Activated CD4-positive, alpha-beta T cell treated with anti-CD3 and anti-CD28 coated beads, Interleukin-2, Interleukin-4, amounts not matched to agents 100 ng/mL and 50 ng/mL, durations not matched to agents 16 hours and 8 hours (primary cell): Measurements from ENCODE around the gene RUFY1.
A peak's percentile ranks its signal among the peaks of the same experiment; 100 is the strongest.
"Not testable (repeated sequence)": the region's sequence is repeated elsewhere in the genome, so short reads cannot be mapped to it uniquely, and the experiment has no call there.

ENCODE experiments used
- DNase-seq: peaks from one replicate; pipeline ENCODE4 v3.0.0-alpha.2; 2020; ENCODE audit warnings: low spot score

The RUFY1 gene

DNA sequence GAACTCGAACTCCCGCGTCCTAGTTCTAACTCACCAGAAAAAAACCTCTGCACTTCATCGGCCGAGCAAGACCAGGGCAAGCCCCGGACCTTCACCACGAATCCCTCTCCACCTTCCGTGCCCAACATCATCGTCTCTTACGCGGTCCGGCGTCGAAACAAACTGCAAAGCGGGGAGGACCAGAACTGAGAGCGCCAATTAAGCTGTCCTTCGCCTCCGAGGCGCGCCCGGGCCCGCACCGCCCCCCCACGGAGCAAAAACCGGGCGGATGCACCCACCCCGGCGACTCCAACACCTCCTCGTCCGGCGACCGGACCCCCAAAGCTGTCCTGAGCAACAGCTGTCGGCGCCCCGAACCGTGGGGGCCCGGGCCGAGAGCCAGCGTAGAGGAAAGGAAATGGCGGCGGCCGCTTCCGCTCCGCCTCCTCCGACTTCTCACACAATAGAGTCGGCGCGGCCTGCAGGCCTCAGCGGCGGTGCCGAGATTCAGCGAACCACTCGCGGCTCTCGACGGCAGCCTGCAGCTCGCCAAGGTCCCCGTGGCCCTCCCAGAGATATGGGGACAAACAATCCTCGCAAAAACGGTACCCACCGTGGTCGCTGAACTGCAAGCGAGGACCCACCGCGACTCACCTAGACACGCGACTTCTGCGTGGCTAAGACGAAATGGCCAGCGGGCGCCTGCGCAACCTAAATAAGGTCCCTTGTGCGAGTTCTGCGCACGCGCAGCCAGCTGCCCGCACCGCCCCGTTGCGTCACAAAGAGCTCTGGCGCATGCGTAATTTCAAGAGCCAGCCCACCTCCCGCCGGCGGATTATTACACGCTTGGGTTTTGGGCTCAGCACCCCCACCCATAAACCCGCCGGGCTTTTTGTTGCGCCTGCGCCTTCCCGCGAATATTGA is 72.9 kb downstream of the RUFY1 start, which contains the start of gene HNRNPH1:
Gene HNRNPH1 (minus strand): TSS at position 669 of the 903 bp plus-strand sequence. CDS start 538 bp downstream, at position 131.
- peak; percentile 100 for DNase-seq

DNA sequence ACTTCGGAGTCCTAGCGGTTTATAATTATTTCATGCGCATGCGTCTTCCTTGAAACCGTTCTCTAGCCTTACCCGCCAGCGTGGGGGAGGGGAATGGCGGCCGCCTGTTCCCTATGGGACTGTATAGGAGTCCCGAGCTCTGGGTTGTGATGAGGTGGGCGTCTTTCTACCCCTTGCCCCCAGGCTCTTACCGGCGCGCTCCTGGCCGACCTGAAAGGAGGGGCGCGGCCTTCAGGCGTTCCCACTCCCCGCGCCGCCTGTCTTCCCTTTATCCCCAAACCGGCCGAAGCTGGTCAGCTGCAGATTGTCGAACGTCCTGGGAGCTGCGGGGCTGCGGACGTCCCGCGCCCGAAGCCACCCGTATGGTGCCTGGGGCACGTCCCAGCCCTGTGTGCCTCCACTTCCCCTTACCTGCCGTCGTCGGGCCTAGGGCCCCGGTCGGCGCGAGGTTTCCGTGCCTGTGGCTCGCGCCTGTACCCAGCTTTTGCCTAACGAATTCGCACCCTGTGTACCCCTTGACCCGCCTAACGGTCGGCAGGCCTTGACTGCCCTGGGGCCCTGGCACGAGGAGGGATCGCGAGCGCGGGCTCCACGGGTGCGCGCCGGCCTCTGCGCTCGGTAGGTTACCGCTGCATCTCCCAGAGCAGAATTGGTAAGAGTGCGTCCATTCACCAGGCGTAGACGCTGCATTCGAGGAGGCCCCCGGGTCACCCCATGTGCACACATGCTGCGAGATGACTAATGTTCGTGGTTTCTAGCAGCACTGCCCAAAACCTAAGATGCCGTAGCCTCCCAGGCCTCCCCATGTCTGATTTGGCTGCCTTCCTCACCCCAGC is 73.8 kb downstream of the RUFY1 start:
- DNase-seq = peak; percentile 65

DNA sequence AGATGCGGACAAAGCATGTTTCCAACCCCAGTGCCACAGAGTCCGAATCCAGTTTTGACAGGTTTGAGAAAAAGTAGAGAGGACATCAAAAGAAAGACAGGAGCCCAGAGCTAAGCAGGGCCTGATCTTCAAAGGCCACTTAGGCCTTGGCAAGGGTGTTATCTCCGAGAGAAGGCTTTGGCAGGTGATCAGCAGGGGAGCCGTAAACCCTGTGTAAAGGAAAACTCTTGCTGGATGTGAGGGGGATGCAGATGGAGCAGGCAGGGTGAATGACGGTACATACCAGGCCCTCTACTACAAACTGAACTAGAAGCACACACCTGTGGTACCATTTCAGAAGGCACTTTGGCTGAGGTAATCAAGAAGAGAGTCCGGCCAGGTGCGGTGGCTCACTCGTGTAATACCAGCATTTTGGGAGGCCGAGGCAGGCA is 74.5 kb downstream of the RUFY1 start:
- no peak for DNase-seq

DNA sequence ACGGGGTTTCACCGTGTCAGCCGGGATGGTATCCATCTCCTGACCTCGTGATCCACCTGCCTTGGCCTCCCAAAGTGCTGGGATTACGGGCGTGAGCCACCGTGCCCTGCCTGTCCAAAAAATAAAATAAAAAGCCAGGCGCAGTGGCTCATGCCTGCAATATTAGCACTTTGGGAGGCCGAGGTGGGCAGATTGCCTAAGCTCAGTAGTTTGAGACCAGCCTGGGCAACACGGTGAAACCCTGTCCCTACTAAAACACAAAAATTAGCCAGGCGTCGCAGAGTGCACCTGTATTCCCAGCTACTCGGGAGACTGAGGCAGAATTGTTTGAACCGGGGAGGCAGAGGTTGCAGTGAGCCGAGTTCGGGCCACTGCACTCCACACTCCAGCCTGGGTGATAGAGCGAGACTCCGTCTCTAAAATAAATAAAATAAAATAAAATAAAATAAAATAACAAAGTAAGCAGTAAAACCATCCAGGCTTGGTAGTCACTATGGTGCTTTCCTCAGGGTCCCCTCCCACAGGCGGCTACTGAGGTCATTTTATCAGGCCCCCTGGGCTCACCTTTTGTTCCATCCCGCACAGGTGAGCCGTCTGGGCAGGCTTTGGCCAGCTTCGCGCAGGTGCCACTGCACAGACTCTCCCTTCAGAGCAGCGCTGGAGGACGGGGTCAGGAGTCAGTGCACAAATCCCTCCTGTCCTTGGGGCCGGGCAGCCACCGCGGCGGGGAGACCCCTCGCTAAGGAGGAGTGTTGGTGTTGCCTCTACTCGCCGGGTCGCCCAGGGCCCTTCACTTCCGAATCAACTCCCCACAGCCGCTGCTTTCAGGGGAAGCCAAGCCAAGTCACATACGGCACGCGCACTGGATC is 83.4 kb downstream of the RUFY1 start:
- not testable (repeated sequence) for DNase-seq

DNA sequence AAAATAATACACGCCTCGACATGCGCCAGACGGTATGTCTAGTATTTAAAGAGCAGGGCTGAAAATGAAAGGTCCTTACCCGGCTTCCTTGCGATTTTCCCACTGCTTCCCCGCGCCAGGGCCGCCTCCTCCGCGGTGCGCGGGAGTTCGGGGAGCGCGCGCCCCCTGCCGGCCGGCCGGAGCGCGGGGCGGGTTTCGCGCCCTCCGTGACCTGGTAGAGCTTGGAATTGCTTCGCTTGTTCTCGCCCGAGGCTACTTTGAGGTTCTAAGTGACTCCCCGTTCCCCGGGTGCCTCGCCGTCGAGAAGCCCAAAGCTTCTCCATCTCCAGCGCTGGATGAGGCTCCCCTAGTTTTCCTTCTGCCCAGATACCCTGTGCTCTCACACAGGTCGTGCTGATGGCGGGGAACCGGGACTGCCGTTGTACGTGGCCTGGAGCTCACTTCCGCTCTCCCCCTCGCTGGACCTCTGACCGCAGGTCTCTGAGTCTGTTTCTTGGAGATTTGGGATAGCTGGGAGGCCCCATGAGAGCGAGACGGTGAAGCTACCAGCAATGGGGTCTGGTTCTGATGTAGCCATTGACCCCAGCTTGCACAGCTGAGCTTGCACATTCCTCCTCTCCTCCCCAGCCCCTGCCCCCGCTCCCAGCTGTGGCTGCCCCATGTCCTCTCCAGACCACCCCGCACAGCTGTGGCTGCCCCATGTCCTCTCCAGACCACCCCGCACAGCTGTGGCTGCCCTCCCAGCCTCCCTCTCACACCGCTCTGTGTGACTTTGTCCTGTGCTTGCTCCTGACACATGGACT is 84.2 kb downstream of the RUFY1 start:
- not testable (repeated sequence) for DNase-seq

DNA sequence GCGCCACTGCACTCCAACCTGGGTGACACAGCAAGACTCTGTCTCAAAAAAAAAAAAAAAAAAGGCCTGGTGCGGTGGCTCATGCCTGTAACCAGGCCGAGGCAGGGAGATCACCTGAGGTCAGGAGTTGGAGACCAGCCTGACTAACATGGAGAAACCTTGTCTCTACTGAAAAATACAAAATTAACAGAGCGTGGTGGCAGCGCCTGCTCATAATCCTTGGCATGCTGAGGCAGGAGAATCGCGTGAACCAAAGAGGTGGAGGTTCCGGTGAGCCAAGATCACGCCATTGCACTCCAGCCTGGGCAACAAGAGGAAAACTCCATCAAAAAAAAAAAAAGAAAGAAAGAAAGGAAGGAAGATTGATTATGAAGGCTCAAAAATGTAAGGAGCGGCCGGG is 88.9 kb downstream of the RUFY1 start:
- DNase-seq = not testable (repeated sequence)

DNA sequence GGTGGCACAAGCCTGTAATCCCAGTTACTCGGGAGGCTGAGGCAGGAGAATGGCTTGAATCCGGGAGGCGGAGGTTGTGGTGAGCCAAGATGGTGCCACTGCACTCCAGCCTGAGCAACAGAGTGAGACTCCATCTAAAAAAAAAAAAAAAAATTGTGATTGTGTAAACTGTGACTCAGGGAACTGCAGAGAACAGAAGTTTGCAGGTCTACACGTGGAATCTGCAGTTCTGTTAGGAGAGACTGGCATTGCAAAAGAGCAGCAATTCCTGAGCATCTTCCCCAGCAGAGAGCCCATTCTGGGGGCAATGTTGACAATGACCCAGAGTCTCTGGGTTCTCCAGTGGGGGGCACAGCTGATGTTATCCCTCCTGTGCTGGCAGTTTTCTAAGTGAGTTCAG is 91.4 kb downstream of the RUFY1 start:
- DNase-seq = not testable (repeated sequence)

DNA sequence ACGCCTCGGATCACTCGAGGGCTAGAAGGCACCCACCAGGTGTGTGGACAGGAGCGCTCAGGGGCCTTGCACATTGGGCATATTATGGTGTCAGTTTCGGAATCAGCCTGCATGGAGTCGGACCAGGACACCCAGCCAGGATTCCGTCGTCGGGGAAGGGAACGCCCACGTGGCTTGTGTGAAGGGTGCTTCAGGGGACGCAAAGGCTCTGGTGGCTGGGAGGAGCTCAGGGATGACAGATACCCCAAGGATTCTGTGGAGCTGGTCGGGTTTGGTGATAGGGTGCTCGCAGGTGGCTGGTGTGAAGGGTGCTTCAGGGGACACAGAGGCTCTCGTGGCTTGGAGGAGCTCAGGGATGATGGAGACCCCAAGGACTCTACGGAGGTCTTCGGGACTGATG is 92.3 kb downstream of the RUFY1 start:
- not testable (repeated sequence) for DNase-seq

DNA sequence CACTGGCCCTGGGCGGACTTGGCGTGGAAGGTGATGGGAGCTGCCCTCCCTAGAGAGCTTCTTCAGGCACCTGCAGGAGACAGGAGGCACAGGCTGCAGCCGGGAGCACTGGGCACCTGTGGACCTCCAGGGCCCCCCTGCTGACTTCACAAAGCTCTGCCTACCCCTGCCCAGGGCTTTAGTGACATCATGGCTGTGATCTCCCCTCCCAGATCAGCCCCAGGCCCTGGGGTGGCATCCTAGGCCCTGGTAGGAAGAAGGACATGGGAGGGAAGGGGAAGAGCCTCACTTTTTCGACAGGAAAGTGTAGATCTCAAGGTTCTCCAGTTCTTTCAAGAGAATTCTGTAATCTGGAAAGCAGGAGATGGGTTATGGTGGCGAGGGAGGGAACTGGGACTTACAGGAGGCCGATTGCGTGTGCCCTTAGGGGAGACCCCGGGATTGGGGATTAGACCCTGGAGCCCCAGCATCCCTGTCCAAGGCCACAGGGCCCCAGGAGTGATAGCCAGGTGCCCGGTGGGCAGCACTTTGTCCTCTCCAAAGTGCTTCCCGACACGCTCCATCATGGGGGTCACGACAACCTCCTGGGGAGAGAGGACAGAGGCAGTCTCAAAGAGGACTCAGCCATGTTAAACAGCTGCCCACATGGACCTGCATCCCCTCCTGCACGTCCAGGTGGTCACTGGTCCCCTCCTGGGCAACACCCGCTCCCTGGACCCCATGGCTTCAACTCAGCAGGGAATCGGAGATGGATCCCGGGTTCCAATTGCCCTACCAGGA is 93.0 kb downstream of the RUFY1 start:
- DNase-seq = not testable (repeated sequence)

DNA sequence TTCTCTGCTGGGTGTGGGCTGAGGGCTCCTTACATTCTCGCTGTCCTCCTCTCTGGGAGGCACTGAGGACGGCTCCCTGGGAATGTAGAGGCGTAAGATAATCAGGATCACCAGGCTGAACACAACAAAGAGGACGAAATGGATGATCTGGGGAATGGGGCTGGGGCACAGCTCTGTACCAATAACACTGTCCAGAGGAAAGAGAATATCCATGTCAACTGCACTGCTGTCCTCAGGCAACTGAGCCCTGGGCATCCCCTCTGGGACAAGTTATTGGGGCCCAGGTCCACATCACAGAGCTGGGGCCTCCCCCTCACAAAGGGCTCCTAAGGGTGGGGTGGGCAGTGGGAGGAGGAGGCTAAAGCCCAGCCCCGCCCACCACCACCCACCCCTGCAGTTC is 94.4 kb downstream of the RUFY1 start:
- not testable (repeated sequence) for DNase-seq

DNA sequence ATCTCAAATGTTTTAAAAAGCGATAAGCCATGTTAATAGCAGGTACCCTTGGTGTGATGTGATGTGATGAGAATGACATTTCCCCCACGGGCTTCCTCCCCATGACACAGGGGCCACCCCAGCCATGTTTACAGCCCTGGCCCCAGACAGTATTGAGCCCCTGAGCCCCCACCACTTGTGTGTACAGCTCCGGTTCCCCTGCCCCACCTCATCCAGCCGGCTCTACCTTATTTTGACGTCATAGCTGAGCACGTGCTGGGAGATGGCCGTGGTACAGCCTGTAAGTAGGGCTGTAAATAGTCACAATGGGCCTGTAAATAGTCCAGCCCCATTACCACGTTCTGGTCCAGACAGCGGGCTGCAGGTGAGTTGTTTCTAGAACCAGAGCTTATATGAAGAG is 98.1 kb downstream of the RUFY1 start:
- DNase-seq = no peak

DNA sequence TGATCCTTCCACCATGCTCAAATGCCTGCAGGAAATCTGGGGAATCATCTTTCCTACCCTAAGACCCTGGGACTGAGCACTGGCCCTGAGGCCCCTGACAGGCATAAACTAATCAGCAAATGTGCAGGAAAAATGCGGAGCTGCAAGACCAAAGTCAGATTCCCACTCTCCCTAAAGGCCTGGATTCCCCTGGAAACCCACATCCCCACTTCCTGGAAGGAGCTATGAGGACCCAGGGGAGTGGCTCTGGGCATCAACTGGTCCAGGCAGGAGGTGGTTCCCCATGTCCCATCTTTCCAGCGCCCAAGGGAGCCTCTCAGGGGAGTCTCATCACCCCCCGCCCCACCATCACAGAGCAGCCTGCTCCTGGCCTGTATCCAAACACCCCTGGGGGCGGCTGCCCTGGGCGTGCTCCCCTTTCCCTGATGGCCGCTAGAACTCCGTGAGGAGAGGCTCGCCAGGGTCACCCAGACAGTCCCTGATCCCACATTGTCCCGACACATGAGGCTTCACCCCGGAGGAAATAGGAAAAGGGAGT is 98.9 kb downstream of the RUFY1 start:
- DNase-seq = not testable (repeated sequence)

DNA sequence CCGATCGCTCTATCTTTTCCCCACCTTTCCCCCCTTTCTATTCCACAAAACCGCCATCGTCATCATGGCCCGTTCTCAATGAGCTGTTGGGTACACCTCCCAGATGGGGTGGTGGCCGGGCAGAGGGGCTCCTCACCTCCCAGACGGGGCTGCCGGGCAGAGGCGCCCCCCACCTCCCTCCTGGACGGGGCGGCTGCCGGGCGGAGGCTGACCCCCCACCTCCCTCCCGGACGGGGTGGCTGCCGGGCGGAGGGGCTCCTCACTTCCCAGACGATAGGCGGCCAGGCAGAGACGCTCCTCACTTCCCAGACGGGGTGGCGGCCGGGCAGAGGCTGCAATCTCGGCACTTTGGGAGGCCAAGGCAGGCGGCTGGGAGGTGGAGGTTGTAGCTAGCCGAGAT is 99.9 kb downstream of the RUFY1 start:
- DNase-seq = not testable (repeated sequence)

DNA sequence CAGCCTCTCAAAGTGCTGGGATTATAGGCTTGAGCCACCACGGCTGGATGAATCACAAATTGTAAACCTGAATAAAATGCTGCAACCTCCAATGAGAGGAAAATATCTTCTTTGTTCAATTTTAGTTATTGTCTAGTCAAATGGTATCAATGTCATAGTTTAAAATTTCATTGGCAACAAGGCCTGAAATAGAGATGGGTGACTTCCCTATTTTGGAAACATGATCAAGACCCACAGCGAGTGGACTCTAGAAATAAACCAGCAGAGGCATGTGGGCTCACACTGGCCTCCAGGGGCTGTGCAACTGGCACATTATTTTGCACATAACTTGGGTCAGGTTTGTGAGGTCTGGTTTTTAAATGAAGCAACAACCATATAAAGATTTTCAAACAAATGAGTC is 102.8 kb downstream of the RUFY1 start:
- DNase-seq = not testable (repeated sequence)

DNA sequence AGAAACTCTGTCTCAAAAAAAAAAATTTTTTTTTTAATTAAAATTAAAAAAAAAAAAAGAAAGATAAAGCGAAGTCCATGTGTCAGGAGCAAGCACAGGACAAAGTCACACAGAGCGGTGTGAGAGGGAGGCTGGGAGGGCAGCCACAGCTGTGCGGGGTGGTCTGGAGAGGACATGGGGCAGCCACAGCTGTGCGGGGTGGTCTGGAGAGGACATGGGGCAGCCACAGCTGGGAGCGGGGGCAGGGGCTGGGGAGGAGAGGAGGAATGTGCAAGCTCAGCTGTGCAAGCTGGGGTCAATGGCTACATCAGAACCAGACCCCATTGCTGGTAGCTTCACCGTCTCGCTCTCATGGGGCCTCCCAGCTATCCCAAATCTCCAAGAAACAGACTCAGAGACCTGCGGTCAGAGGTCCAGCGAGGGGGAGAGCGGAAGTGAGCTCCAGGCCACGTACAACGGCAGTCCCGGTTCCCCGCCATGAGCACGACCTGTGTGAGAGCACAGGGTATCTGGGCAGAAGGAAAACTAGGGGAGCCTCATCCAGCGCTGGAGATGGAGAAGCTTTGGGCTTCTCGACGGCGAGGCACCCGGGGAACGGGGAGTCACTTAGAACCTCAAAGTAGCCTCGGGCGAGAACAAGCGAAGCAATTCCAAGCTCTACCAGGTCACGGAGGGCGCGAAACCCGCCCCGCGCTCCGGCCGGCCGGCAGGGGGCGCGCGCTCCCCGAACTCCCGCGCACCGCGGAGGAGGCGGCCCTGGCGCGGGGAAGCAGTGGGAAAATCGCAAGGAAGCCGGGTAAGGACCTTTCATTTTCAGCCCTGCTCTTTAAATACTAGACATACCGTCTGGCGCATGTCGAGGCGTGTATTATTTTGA is 107.2 kb downstream of the RUFY1 start:
- not testable (repeated sequence) for DNase-seq

DNA sequence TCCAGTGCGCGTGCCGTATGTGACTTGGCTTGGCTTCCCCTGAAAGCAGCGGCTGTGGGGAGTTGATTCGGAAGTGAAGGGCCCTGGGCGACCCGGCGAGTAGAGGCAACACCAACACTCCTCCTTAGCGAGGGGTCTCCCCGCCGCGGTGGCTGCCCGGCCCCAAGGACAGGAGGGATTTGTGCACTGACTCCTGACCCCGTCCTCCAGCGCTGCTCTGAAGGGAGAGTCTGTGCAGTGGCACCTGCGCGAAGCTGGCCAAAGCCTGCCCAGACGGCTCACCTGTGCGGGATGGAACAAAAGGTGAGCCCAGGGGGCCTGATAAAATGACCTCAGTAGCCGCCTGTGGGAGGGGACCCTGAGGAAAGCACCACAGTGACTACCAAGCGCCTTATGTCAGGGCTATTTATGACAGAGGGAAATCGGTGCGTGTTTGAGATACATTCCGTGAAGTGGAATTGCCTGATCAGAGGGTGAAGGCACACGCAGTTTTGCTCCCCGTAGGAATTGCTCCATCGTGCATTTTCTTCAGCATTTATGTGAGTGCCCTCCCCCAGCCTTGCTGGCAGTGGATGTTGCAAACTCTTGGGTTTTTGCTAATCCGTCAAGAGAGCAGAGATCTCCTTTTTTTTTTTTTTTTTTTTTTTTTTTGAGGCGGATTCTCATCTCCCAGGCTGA is 108.0 kb downstream of the RUFY1 start:
- DNase-seq = not testable (repeated sequence)
